GM06990 (cell line): Measurements from ENCODE around the gene LAMA4.

Source experiments
- DNase-seq: peaks from one replicate; pipeline ENCODE4 v3.0.0-alpha.2; 2011; ENCODE audit not compliant: insufficient read length; ENCODE audit errors: extremely low read depth
- H3K27me3 ChIP-seq: replicated peaks from 2 replicates; pipeline ENCODE4 v1.6.0; 2011; ENCODE audit warnings: low read length; ENCODE audit not compliant: control insufficient read depth, insufficient read depth
- H3K36me3 ChIP-seq: 2 replicates; pipeline ENCODE4 v1.5.1; 2011; ENCODE audit warnings: low read length; ENCODE audit not compliant: control insufficient read depth, insufficient read depth
- H3K4me3 ChIP-seq: replicated peaks from 2 replicates; pipeline ENCODE4 v1.5.1; 2011; ENCODE audit warnings: low read depth, mild to moderate bottlenecking, control low read depth, low read length
- TF ChIP-seq, protein P1 (sequence below): IDR thresholded peaks from 2 replicates; pipeline ENCODE4 v1.5.1; 2011; ENCODE audit warnings: low read length, control low read depth, mild to moderate bottlenecking, inconsistent platforms; ENCODE audit not compliant: insufficient read depth, poor library complexity, severe bottlenecking

The LAMA4 gene, protein sequence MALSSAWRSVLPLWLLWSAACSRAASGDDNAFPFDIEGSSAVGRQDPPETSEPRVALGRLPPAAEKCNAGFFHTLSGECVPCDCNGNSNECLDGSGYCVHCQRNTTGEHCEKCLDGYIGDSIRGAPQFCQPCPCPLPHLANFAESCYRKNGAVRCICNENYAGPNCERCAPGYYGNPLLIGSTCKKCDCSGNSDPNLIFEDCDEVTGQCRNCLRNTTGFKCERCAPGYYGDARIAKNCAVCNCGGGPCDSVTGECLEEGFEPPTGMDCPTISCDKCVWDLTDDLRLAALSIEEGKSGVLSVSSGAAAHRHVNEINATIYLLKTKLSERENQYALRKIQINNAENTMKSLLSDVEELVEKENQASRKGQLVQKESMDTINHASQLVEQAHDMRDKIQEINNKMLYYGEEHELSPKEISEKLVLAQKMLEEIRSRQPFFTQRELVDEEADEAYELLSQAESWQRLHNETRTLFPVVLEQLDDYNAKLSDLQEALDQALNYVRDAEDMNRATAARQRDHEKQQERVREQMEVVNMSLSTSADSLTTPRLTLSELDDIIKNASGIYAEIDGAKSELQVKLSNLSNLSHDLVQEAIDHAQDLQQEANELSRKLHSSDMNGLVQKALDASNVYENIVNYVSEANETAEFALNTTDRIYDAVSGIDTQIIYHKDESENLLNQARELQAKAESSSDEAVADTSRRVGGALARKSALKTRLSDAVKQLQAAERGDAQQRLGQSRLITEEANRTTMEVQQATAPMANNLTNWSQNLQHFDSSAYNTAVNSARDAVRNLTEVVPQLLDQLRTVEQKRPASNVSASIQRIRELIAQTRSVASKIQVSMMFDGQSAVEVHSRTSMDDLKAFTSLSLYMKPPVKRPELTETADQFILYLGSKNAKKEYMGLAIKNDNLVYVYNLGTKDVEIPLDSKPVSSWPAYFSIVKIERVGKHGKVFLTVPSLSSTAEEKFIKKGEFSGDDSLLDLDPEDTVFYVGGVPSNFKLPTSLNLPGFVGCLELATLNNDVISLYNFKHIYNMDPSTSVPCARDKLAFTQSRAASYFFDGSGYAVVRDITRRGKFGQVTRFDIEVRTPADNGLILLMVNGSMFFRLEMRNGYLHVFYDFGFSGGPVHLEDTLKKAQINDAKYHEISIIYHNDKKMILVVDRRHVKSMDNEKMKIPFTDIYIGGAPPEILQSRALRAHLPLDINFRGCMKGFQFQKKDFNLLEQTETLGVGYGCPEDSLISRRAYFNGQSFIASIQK (N-terminal part only)

DNA sequence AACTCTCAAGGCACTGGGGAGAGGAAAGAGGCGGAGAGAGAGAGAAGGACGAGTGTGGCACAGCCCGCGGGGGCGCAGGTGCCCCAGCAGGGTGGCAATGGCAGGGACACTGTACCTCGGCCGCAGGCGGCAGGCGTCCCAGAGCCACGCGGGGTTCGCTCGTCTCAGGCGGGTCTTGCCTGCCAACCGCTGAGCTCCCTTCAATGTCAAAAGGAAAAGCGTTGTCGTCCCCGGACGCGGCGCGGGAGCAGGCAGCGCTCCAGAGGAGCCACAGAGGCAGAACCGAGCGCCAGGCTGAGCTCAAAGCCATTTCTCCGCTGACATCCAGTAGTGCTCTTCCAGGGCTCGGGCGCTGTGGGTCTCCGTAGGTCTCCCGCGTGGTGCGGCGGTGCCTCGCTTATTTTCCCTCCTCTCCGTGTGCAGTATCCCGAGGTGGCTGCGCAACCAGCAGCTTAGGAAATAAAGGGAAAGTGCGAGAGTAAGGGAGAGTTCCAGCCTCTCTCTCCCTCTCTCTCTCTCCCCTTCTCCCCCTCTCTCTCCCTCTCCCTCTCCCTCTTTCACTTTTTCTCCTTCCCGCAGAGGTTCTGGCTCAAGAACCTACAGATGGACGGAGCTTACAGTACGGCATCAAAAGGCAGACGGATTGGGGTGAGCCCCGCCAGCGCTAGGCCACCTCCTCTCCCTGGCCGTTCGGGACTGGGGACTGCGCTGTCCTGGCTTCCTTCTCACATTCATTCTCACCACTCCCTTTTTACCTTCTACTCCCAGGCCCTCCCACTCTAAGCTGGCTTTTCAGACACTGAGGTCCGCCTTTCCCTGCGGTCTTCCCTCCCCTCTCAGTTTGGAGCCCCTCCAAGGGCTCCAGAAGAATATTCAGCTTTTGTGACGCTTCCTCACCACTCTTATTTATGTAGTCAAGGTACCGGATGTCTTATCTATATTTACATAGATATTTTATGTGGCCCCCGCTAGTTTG, at the start of gene LAMA4:
Gene LAMA4, minus strand, starts transcription at position 727 of the 976 bp plus-strand sequence. Its CDS starts 417 bp downstream, at position 310.
- H3K27me3 ChIP-seq: peaks cover 4% of the 10 kb centered on the region
- TF ChIP-seq, protein P1, sequence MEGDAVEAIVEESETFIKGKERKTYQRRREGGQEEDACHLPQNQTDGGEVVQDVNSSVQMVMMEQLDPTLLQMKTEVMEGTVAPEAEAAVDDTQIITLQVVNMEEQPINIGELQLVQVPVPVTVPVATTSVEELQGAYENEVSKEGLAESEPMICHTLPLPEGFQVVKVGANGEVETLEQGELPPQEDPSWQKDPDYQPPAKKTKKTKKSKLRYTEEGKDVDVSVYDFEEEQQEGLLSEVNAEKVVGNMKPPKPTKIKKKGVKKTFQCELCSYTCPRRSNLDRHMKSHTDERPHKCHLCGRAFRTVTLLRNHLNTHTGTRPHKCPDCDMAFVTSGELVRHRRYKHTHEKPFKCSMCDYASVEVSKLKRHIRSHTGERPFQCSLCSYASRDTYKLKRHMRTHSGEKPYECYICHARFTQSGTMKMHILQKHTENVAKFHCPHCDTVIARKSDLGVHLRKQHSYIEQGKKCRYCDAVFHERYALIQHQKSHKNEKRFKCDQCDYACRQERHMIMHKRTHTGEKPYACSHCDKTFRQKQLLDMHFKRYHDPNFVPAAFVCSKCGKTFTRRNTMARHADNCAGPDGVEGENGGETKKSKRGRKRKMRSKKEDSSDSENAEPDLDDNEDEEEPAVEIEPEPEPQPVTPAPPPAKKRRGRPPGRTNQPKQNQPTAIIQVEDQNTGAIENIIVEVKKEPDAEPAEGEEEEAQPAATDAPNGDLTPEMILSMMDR: no peak
- no peaks in the 10 kb centered on the region for H3K36me3 ChIP-seq
- peak; percentile 10 for DNase-seq
- 0 out of 2 replicates have a peak within 1 kb of the TSS, but pooled peaks have one; percentile 3 for H3K4me3 ChIP-seq

DNA sequence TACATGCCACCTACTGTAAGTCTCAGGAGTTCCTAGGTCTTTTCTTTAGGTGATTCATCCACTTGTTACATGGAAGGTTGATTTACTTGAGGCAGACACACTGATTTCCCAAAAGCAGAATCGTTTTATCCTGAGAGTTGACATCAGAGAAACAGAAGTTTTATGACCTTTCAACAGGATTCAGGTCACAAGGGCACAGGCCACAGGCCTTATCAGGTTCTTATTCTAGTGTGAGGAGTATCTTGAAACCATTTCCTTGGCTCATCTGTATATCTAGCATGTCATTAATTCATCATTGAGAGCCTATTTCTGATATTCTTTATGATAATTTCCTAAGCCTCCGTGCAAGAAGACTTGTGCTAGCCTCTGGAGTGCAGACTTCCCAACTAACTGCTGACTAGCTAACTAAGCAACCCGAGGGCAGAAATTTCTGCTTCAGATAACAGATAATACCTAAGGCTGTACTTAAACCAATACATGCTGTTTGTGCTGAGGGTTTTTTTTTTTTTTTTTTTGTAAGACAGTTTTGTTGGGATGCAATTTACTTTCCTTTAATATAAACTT, 47.9 kb upstream of the LAMA4 start:
- DNase-seq: no peak
- H3K36me3 ChIP-seq: no peaks in the 10 kb centered on the region
- no peaks in the 10 kb centered on the region for H3K27me3 ChIP-seq
- TF ChIP-seq, protein P1: no peak
- H3K4me3 ChIP-seq: no peak overlapping the region

DNA sequence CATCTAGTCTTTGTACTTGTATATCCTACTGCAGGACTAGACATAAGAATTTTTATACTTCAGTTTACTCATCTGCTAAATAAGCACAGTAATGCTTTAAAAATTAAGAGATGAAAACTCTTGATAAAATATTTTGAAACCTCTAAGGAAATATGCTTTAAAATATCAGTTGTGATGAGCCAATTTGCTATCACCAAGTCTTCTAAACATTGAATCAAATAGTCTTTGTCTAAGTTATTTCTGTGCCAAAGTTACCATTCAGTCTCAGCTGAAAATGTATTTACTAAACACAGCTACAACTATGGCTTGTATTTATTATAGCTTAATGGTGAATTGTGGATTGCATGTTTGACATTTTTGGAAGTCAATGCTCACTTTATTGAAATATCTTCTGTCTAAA, 46.5 kb upstream of the LAMA4 start:
- no peak for DNase-seq
- Histone ChIP-seq H3K4me3 (no peak overlapping the region), H3K27me3 (no peaks in the 10 kb centered on the region), H3K36me3 (no peaks in the 10 kb centered on the region)
- TF ChIP-seq, protein P1: no peak

DNA sequence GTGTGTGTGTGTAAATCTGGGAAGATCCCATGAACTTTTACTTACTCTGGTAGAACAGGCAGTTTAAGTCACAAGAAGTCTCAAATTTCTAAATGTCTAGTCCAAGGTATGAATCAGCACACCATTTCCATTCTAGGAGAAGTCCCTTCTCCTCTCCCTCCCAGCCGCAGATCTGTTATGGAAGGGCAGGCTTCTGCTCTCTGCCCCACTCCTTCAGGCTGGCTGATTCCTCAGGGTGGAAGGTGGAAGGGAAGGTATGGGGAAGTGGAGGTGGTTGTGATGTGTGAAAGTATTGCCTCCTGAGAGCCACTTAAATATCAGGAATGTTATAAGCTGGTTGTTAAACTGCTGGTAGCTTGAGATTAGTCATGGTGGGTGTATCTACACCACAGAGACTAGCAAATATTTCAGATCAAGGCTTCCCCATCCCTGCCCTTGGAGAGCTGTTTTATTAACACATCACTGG, 44.5 kb upstream of the LAMA4 start:
- no peak for DNase-seq
- H3K4me3 ChIP-seq: no peak overlapping the region
- TF ChIP-seq, protein P1: no peak
- no peaks in the 10 kb centered on the region for H3K36me3 ChIP-seq
- no peaks in the 10 kb centered on the region for H3K27me3 ChIP-seq
